IMR-90 (cell line): ENCODE measurements around the gene OAS3. TPM values are rescaled to one million over a fixed set of nuclear protein-coding genes. Genes with fewer than 3 reads are reported as not detected.

ENCODE experiments used
- ATAC-seq: fragments of 200-7000 bp; cut with Tn5 transposase; 2 replicates; pipeline ENCODE4 v1.9.1; 2020; ENCODE audit warnings: low read depth, mild to moderate bottlenecking, moderate library complexity
- BruUV-seq: library from RNA; stranded (reverse); fragments of 400-500 nt; replicated peaks from 2 replicates; lab custom pipeline; 2021; lab: Mats Ljungman, UMichigan
- CTCF ChIA-PET: fragments of 300-600 bp; formaldehyde crosslinking; extraction: SDS; loops from one replicate; lab custom pipeline; 2021; ENCODE audit warnings: antibody characterized with exemption; lab: Yijun Ruan, JAX
- POLR2A ChIA-PET: fragments of 300-600 bp; sonication (Branson Sonifier 250); formaldehyde crosslinking; loops from one replicate; lab custom pipeline; 2022; ENCODE audit warnings: antibody characterized with exemption; ENCODE audit not compliant: unreplicated experiment; lab: Charles Lee
- DNase-seq: peaks from one replicate; pipeline ENCODE4 v3.0.0; 2013
- H2AFZ ChIP-seq: replicated peaks from 2 replicates; pipeline ENCODE3; 2013; ENCODE audit warnings: low read length, mild to moderate bottlenecking; ENCODE audit not compliant: poor library complexity
- H2AK5ac ChIP-seq: 2 replicates; pipeline ENCODE4 v1.6.1; 2013; ENCODE audit warnings: low read depth, low read length, inconsistent platforms
- H2AK9ac ChIP-seq: replicated peaks from 2 replicates; pipeline ENCODE3; 2013; ENCODE audit warnings: mild to moderate bottlenecking, low read depth, low read length, moderate library complexity; ENCODE audit not compliant: poor library complexity
- H2BK120ac ChIP-seq: 2 replicates; pipeline ENCODE4 v1.6.1; 2013; ENCODE audit warnings: low read depth, low read length, inconsistent platforms
- H2BK15ac ChIP-seq: 3 replicates; pipeline ENCODE4 v1.6.1; 2013; ENCODE audit warnings: low read depth, low read length, inconsistent platforms
- H2BK20ac ChIP-seq: 2 replicates; pipeline ENCODE4 v1.6.1; 2013; ENCODE audit warnings: low read depth, mild to moderate bottlenecking, inconsistent platforms, low read length, moderate library complexity
- H2BK5ac ChIP-seq: 2 replicates; pipeline ENCODE4 v1.6.1; 2013; ENCODE audit warnings: mild to moderate bottlenecking, low read depth, low read length, inconsistent platforms; ENCODE audit not compliant: poor library complexity, severe bottlenecking
- H3K14ac ChIP-seq: replicated peaks from 2 replicates; pipeline ENCODE4 v1.6.1; 2013; ENCODE audit warnings: low read depth, low read length, inconsistent platforms
- H3K18ac ChIP-seq: 2 replicates; pipeline ENCODE4 v1.6.1; 2013; ENCODE audit warnings: low read depth, low read length, control low read depth
- H3K23ac ChIP-seq: 2 replicates; pipeline ENCODE4 v1.6.1; 2013; ENCODE audit warnings: low read depth, low read length, inconsistent platforms
- H3K27ac ChIP-seq: 2 replicates; pipeline ENCODE4 v1.5.1; 2013; ENCODE audit warnings: mild to moderate bottlenecking, control low read depth, low read length; ENCODE audit not compliant: insufficient read depth
- H3K27me3 ChIP-seq: 2 replicates; pipeline ENCODE4 v1.6.1; 2013; ENCODE audit warnings: low read length; ENCODE audit not compliant: control insufficient read depth, insufficient read depth
- H3K36me3 ChIP-seq: 2 replicates; pipeline ENCODE4 v1.6.1; 2013; ENCODE audit warnings: low read length, mixed read lengths; ENCODE audit not compliant: control insufficient read depth, insufficient read depth
- H3K4ac ChIP-seq: 2 replicates; pipeline ENCODE4 v1.6.1; 2013; ENCODE audit warnings: low read depth, low read length, inconsistent platforms
- H3K4me1 ChIP-seq: 2 replicates; pipeline ENCODE4 v1.6.1; 2013; ENCODE audit warnings: low read length, mixed read lengths; ENCODE audit not compliant: control insufficient read depth, insufficient read depth
- H3K4me2 ChIP-seq: 2 replicates; pipeline ENCODE4 v1.6.1; 2013; ENCODE audit warnings: low read depth, mild to moderate bottlenecking, control low read depth, low read length, moderate library complexity
- H3K4me3 ChIP-seq: 2 replicates; pipeline ENCODE4 v1.5.1; 2013; ENCODE audit warnings: low read depth, mild to moderate bottlenecking, control low read depth, low read length, moderate library complexity; ENCODE audit not compliant: insufficient read depth
- H3K56ac ChIP-seq: 2 replicates; pipeline ENCODE4 v1.6.1; 2013; ENCODE audit warnings: low read length, inconsistent platforms; ENCODE audit not compliant: insufficient read depth; ENCODE audit errors: extremely low read depth
- H3K79me1 ChIP-seq, 2 experiments: 2 replicates each; pipeline ENCODE4 v1.6.1; 2013; ENCODE audit warnings: low read length in 2 of 2, inconsistent platforms in 1 of 2, low read depth in 1 of 2
- H3K9ac ChIP-seq: 2 replicates; pipeline ENCODE4 v1.6.1; 2013; ENCODE audit warnings: low read depth, low read length, control low read depth
- H3K9me1 ChIP-seq: 2 replicates; pipeline ENCODE4 v1.6.1; 2013; ENCODE audit warnings: low read length, inconsistent platforms; ENCODE audit not compliant: insufficient read depth
- H3K9me3 ChIP-seq: 2 replicates; pipeline ENCODE4 v1.6.1; 2013; ENCODE audit warnings: low read length; ENCODE audit not compliant: control insufficient read depth, insufficient read depth
- H4K20me1 ChIP-seq: 2 replicates; pipeline ENCODE4 v1.6.1; 2013; ENCODE audit warnings: low read length, inconsistent platforms; ENCODE audit not compliant: insufficient read depth
- H4K5ac ChIP-seq: 2 replicates; pipeline ENCODE4 v1.6.1; 2013; ENCODE audit warnings: mild to moderate bottlenecking, low read depth, low read length, control low read depth
- H4K8ac ChIP-seq, 2 experiments: 2 replicates each; pipeline ENCODE4 v1.6.1; 2013; ENCODE audit warnings: low read depth in 2 of 2, low read length in 2 of 2, control low read depth in 1 of 2, inconsistent platforms in 1 of 2
- H4K91ac ChIP-seq: 2 replicates; pipeline ENCODE4 v1.6.1; 2013; ENCODE audit warnings: low read depth, low read length, inconsistent platforms; ENCODE audit not compliant: insufficient read depth
- BHLHE40 ChIP-seq: fragments of 150-350 bp; IDR thresholded peaks from 2 replicates; pipeline ENCODE4 v1.6.1; 2016; ENCODE audit warnings: mild to moderate bottlenecking, low read depth, low read length
- CEBPB ChIP-seq: IDR thresholded peaks from 2 replicates; pipeline ENCODE4 v1.6.1; 2012; ENCODE audit warnings: low read depth, low read length, improper control_type of control experiment
- CHD1 ChIP-seq: IDR thresholded peaks from 2 replicates; pipeline ENCODE4 v1.6.1; 2012; ENCODE audit warnings: low read depth, low read length, improper control_type of control experiment
- CTCF ChIP-seq: conservative IDR thresholded peaks from 2 replicates; pipeline ENCODE4 v1.5.1; 2012; ENCODE audit warnings: mild to moderate bottlenecking, low read depth, low read length, improper control_type of control experiment
- ELK1 ChIP-seq: fragments of 150-350 bp; IDR thresholded peaks from 2 replicates; pipeline ENCODE4 v1.6.1; 2016; ENCODE audit warnings: low read depth, mild to moderate bottlenecking, low read length, moderate library complexity, borderline replicate concordance
- FOS ChIP-seq: fragments of 150-350 bp; IDR thresholded peaks from 2 replicates; pipeline ENCODE4 v1.6.1; 2016; ENCODE audit warnings: low read depth, low read length
- MAFK ChIP-seq: IDR thresholded peaks from 2 replicates; pipeline ENCODE4 v1.6.1; 2012; ENCODE audit warnings: low read depth, low read length, improper control_type of control experiment
- MAZ ChIP-seq: IDR thresholded peaks from 2 replicates; pipeline ENCODE4 v1.6.1; 2012; ENCODE audit warnings: low read depth, mild to moderate bottlenecking, low read length, improper control_type of control experiment, moderate library complexity, borderline replicate concordance
- NFE2L2 ChIP-seq: fragments of 150-350 bp; IDR thresholded peaks from 2 replicates; pipeline ENCODE4 v1.6.1; 2016; ENCODE audit warnings: low read depth, mild to moderate bottlenecking, low read length
- POLR2A ChIP-seq: IDR thresholded peaks from 2 replicates; pipeline ENCODE4 v1.6.1; 2012; ENCODE audit warnings: mild to moderate bottlenecking, low read depth, low read length
- RFX5 ChIP-seq: IDR thresholded peaks from 2 replicates; pipeline ENCODE4 v1.8.0; 2012; ENCODE audit warnings: low read depth, mild to moderate bottlenecking, low read length, moderate library complexity
- WGBS, 2 experiments: methylation state at CpG; one replicate each; pipeline versions ENCODE4 v1.1.5 to v1.1.7; 2013; ENCODE audit warnings: missing lambda C conversion rate in 2 of 2; ENCODE audit not compliant: insufficient read length in 1 of 2; ENCODE audit errors: extremely low coverage in 2 of 2; 5-methylcytosine and 5-hydroxymethylcytosine counted together
- dilution Hi-C: fragments of 300-500 bp; cut with HindIII; formaldehyde crosslinking; loops from one replicate; pipeline ENCODE4 v1.14.3; 2018; ENCODE audit warnings: low sequenced_read_pairs; ENCODE audit not compliant: unreplicated experiment
- in situ Hi-C: fragments of 300-500 bp; cut with MboI; formaldehyde crosslinking; loops from 3 replicates; pipeline ENCODE4 v1.14.3; 2019; ENCODE audit warnings: low sequenced_read_pairs, inconsistent platforms, mixed read lengths
- intact Hi-C: fragments of 100-400 bp; cut with micrococcal nuclease; formaldehyde crosslinking; loops from 2 replicates; pipeline ENCODE4 v1.10.0; 2022
- polyA plus RNA-seq, 3 experiments: library from polyadenylated mRNA; depleted of rRNA; stranded (reverse); fragments of >200 nt; gene quantifications; 2 replicates each; pipeline ENCODE4 v1.2.3, GENCODE V29; 2012; ENCODE audit warnings: low replicate concordance in 1 of 3
- total RNA-seq: library from RNA; depleted of rRNA; stranded (reverse); fragments of >200 nt; gene quantifications from 2 replicates; pipeline ENCODE4 v1.2.3, GENCODE V29; 2012

The OAS3 gene
- total and polyA plus RNA-seq, 2 of the 4 experiments (the other 2 are of a cell fraction), result 4.1 to 7.8 TPM

GRCh38 chr12:112998987-112999767, 60.9 kb downstream of the OAS3 start (continued):
- TF ChIP-seq FOS, result no peak

- Histone ChIP-seq H2BK15ac (no peak overlapping the region), H2BK120ac (no peak overlapping the region), H3K9ac (no peak overlapping the region), H3K18ac (no peak overlapping the region), H2BK5ac (no peak overlapping the region), H3K4ac (no peak overlapping the region), H3K56ac (no peak overlapping the region), H3K14ac (no peak overlapping the region), H3K79me1 (no peaks in the 10 kb centered on the region), H3K4me2 (no peak overlapping the region), H4K8ac (no peak overlapping the region), H3K27me3 (no peaks in the 10 kb centered on the region; the same call in 1 of the 2 replicates), H3K9me3 (no peaks in the 10 kb centered on the region), H3K23ac (no peak overlapping the region), H3K4me3 (no peak overlapping the region), H2AK9ac (no peak overlapping the region), H3K27ac (no peak overlapping the region), H2AFZ (no peak overlapping the region), H3K4me1 (no peaks in the 10 kb centered on the region), H2BK20ac (no peak overlapping the region), H4K5ac (no peak overlapping the region), H4K20me1 (no peaks in the 10 kb centered on the region), H4K91ac (no peak overlapping the region), H2AK5ac (no peak overlapping the region), H3K9me1 (peaks cover 3% of the 10 kb centered on the region; the same call in 1 of the 2 replicates), H3K36me3 (no peaks in the 10 kb centered on the region)
- no TSS peak for BruUV-seq
- in situ Hi-C loops, result no loop called here
- CTCF ChIA-PET, result no interaction called here
- intact Hi-C loops, result no loop called here
- no peak for TF ChIP-seq CTCF
- TF ChIP-seq MAFK, result no peak
- no peak for TF ChIP-seq FOS
- TF ChIP-seq ELK1, result no peak
- TF ChIP-seq CEBPB, result no peak
- no peak for TF ChIP-seq NFE2L2
- TF ChIP-seq MAZ, result no peak
- TF ChIP-seq CHD1, result no peak
- TF ChIP-seq POLR2A, result no peak
- no peak for TF ChIP-seq BHLHE40
- no peak for TF ChIP-seq RFX5
- dilution Hi-C loops, result no loop called here
- ATAC-seq (no peak), DNase-seq (no peak)
- POLR2A ChIA-PET, result no interaction called here
- 61% methylated on average over 4 of the region's 6 CpGs; no CpG with 5 or more reads in 1 of the 2 experiments for WGBS, 2 experiments
Observed at GRCh38 chr12:113000433-113000832, 62.2 kb downstream of the OAS3 start.
